Ecto neural progenitor cell (in vitro differentiated cells): ENCODE data around the gene EXPH5.

Experiments
- DNase-seq: peaks from one replicate; pipeline ENCODE4 v3.0.0-alpha.2; 2018; ENCODE audit warnings: low spot score

Gene EXPH5

GRCh38 chr11:108508653-108509593, 84.6 kb downstream of the EXPH5 start:
- no peak for DNase-seq

DNA sequence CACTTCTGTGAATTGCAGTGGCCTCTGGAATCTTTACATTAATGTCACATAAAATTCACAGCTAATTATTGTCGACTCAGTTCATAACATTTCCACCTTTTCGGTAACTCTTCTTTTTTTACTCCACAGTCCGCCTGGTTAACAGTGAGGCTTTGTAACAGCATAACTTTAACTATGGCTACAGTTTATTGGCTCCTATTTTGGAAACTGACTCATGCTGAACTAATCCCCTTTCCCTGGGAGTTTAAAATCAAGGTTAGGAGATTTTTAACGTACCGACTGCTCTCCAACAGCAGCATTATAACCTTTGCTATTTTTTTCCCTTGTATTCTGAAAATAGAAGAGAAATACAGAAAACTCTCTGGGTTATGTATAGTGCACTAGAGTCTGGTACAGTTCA, 92.2 kb downstream of the EXPH5 start:
- no peak for DNase-seq

- no peak for DNase-seq
Observed at GRCh38 chr11:108500721-108501120, 92.8 kb downstream of the EXPH5 start.

DNA sequence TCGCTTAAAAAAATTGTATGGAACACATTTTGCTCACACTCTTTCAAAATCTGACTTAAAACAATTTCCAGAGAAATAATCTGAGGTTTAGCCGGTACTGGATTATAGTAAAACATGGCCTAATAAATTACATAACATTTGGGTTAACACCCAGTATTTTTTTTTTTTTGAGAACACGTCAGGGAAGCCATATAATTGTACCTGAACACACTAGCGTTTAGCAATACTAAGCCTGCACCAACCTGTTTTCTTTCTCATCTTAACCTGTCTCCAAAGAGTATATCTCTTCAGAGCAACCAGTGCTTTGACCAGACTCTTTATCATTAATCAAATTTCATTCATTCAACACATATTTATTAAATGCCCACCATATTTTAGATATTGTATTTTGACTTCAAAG, 93.4 kb downstream of the EXPH5 start:
- DNase-seq = no peak

- DNase-seq = no peak
Observed at GRCh38 chr11:108498816-108499408, 94.7 kb downstream of the EXPH5 start.

GRCh38 chr11:108498046-108498815, 95.3 kb downstream of the EXPH5 start, which contains the start of gene POGLUT3:
TSS of gene POGLUT3 (minus strand) at chr11:108498384. CDS start at chr11:108498366, 18 bp downstream.
- peak; percentile 83 for DNase-seq

DNA sequence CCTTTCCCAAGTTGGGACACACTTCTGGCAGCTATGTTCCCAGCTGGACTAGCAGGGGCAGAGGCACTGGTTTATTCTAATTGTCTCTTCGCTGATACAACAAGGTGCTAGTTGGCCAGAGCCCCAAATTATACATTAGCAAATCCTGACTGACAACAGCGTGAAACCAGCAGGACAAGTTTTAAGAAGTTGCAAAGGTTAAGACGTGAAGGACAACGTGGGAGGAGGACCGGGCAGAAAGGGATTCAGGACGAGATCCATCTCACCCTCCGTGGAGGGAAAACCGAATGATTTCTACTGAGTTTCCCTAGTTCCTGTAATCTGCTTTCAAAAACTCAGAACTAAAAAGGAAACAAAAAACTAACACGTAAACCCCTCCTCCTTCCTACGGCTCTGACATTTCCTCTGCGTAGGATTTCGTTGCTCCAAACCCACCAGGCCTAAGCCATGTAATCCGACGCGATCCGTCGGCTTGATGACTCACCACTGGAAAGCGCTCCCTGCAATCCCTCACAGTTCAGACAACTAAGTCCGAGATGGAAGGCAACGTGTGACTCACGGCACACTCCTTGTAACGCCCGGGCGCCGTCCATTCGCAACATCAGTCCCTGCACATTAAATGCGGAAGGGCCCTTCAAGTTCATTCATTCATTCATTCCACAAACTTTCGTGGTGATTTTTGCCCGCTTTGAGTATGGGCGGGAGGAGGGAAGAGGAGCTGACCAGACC, 96.1 kb downstream of the EXPH5 start:
- DNase-seq = peak; percentile 81

- no peak for DNase-seq
Observed at GRCh38 chr11:108496643-108497256, 96.8 kb downstream of the EXPH5 start.

DNA sequence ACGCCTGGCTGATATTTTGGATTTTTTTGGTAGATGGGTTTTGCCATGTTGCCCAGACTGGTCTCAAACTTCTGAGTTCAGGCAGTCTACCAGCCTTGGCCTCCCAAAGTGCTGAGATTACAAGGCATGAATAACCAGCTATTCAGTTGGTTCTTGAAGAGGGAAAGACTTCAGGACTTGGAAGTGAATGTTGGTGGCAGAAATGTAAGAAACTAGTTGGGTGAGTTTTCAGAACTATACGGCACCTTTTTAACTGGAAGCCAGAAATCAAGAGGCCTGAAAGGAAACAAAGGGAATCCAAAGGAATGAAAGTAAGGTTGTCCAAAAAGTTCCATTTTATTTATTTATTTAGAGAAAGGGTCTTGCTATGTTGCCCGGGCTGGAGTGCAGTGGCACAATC, 98.2 kb downstream of the EXPH5 start:
- DNase-seq = no peak

GRCh38 chr11:108494182-108494581, 99.4 kb downstream of the EXPH5 start:
- DNase-seq = no peak

- no peak for DNase-seq
Observed at GRCh38 chr11:108491936-108492335, 101.6 kb downstream of the EXPH5 start.

DNA sequence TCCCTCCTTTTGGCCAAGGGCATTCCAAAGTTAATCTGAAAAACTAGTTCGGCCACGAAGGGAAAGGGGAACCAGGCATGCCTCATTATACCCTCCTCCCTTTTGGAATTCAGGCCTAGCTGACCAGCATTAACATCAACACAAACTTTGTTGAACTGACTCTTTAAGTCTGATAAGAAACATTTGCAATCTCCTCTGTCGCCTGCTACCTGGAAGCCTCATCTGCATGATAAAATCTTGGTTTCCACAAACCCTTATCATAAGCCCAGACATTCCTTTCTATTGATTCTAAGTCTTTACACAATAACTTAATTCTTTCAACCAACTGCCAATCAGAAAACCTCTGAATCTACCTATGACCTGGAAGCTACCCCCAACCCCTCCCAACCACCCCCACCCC, 106.7 kb downstream of the EXPH5 start:
- no peak for DNase-seq

- DNase-seq = no peak
Observed at GRCh38 chr11:108486331-108486730, 107.2 kb downstream of the EXPH5 start.

- DNase-seq = no peak
Observed at GRCh38 chr11:108483163-108483562, 110.4 kb downstream of the EXPH5 start.

GRCh38 chr11:108474664-108475463, 118.7 kb downstream of the EXPH5 start:
- no peak for DNase-seq

GRCh38 chr11:108472681-108473080, 120.9 kb downstream of the EXPH5 start:
- no peak for DNase-seq

DNA sequence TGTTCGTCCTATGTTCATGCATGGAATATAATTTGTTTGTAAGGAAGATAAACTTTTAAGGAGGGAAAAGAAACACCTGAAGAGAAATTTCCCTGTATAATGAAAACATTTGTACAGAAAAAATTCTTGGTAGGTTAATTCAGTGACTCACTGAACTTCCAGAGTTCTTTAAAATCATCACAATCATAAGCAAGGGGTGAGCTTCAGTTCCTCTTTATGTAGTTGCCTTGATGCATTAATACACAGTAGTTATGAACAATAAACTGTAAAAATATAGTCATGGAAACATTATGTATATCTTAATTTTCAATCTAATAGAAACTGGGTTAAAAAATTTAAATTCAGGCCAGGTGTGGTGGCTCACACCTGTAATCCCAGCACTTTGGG, 125.1 kb downstream of the EXPH5 start:
- no peak for DNase-seq

- peak; percentile 96 for DNase-seq
Observed at GRCh38 chr11:108467091-108467823, 126.3 kb downstream of the EXPH5 start, which contains the start of gene C11orf65. TSS of gene C11orf65 (minus strand) at chr11:108467529. CDS start at chr11:108461559, 5,970 bp downstream.

- no peak for DNase-seq
Observed at GRCh38 chr11:108466405-108466804, 127.2 kb downstream of the EXPH5 start.
